ENCODE measurements around the gene AP1S2. TPM values are rescaled to one million over a fixed set of nuclear protein-coding genes. Genes with fewer than 3 reads are reported as not detected.
"Not testable (repeated sequence)": the region's sequence is repeated elsewhere in the genome, so short reads cannot be mapped to it uniquely, and the experiment has no call there.

The AP1S2 gene
- 105 and 151 TPM in 2 replicates for polyA plus RNA-seq (2014; cell fraction: cytosol; rRNA removed)
- 67.9 and 88.9 TPM in 2 replicates for polyA plus RNA-seq (2014; cell fraction: nucleus; rRNA removed)

DNA sequence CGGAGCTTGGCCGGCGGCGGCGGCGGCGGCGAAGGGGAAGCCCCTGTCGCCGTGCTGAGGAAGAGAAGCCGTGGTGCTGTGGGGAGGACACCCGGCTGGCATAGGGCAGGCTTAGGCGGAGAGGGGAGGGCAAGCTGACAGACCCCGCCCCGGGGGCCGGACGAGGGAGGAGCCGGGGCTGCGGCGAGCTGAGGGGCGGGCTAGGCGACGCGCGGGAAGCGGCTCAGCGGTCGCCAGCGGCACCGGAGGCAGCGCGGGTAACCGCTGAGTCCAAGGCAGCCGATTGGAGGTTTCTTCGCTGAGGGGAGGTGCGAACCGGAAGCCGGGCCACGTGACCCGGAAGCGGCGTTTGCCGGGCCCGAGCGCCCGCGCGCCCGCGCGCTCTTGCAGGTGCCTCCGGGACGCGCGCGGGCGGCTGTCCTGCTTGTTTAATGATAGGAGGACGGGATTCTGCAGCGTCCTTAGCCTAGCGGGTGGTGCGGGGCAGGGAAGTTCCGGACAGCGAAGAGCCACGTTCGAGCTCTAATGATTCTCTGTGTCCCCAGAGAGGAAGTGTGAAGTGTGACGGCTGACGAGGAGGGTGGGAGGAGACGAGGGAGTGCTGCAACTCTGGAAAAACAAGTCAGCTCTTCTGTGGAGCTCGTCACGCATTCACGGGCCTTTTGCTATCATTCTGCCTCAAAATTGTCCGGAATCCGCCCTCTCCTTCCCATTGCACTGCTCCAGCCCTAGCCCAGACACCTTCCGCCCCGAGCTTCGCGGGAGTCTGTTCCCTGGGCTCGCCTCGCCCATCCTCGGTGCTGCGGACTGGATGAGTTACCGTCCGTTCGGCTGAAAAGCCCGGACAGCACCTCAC is at the start of gene AP1S2:
TSS of gene AP1S2 (minus strand) at position 102 of the 856 bp plus-strand sequence. CDS start 2,289 bp downstream, outside the sequence.
- peak; percentile 92 for DNase-seq (ENCODE audit: low spot score)

- DNase-seq (ENCODE audit: low spot score): peak; percentile 42
Observed at GRCh38 chrX:15903186-15903681, 48.6 kb upstream of the AP1S2 start.

DNA sequence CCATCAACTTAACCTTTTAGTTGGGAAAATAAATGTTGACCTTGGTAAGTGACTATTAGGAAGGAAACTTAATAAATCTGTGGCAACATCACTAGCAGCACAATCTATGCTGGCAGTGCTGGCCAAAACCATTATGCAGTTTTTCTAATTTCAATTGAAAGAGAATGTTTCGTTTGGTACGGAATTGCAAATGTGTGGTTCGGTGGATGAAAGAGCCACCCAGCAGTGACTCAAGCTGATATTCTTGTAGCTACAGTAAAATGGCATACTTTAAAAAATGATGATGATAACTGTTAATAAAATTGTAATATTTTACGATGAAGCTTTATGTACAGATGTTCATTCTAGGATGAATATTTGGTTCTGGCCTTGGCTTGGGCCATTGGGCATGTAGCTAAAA is 40.7 kb upstream of the AP1S2 start:
- DNase-seq (ENCODE audit: low spot score): no peak

GRCh38 chrX:15894724-15895123 is 40.1 kb upstream of the AP1S2 start:
- no peak for DNase-seq (ENCODE audit: low spot score)

GRCh38 chrX:15890463-15890862 is 35.9 kb upstream of the AP1S2 start:
- no peak for DNase-seq (ENCODE audit: low spot score)

GRCh38 chrX:15888062-15888461 is 33.4 kb upstream of the AP1S2 start:
- DNase-seq (ENCODE audit: low spot score): no peak

DNA sequence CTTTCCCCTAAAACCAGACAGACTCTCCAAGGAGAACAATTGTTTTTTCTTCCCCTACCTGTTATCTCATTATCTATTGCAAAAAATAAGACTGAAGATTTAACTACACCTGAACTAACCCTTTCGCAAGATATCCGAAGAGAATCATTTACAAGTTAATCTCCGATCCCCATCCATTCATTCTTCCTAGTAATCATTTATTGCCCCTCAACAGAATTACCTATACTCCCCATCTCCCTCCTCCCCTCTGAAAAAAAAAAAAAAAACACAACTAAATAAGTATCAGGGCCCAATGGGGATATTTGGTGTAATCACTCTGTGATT is 28.9 kb upstream of the AP1S2 start:
- no peak for DNase-seq (ENCODE audit: low spot score)

- DNase-seq (ENCODE audit: low spot score): no peak
Observed at GRCh38 chrX:15882704-15883539, 28.3 kb upstream of the AP1S2 start.

- no peak for DNase-seq (ENCODE audit: low spot score)
Observed at GRCh38 chrX:15881381-15881897, 26.8 kb upstream of the AP1S2 start.

DNA sequence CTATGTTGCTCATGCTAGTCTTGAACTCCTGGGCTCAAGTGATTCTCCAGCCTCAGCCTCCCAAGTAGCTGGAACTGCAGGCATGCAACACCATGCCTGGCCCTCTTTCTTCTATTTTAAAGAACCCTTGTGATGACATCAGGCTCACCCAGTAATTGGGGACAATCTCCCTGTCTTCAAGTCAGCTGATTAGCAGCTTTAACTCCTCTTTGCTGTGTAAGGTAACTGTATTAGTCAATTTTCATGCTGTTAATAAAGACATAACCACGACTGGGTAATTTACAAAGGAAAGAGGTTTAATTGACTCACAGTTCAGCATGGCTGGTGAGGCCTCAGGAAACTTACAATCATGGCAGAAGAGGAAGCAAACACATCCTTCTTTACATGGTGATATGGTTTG is 23.3 kb upstream of the AP1S2 start:
- DNase-seq (ENCODE audit: low spot score): not testable (repeated sequence)

- DNase-seq (ENCODE audit: low spot score): no peak
Observed at GRCh38 chrX:15877380-15877779, 22.8 kb upstream of the AP1S2 start.

GRCh38 chrX:15874672-15875071 is 20.1 kb upstream of the AP1S2 start:
- DNase-seq (ENCODE audit: low spot score): no peak

GRCh38 chrX:15873566-15873965 is 19.0 kb upstream of the AP1S2 start:
- DNase-seq (ENCODE audit: low spot score): no peak

DNA sequence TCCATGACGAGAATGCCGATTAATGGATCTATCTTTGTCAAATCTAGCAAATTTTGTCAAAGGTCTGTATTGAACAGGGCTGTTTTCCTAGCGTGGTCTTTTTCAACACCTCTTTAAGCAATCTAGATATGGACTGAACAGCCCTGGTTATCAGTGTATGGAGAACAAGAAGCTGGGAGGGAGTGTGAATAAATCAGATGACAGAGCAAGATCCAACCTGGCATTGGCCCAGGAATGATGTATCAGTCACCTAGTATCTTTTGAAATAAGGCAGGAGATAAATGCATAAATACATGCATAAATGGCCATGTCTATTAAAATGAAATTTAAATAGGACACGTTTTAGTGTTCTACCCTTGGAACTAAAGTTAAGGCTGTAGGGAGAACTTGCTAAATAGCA is 15.7 kb upstream of the AP1S2 start:
- DNase-seq (ENCODE audit: low spot score): no peak

DNA sequence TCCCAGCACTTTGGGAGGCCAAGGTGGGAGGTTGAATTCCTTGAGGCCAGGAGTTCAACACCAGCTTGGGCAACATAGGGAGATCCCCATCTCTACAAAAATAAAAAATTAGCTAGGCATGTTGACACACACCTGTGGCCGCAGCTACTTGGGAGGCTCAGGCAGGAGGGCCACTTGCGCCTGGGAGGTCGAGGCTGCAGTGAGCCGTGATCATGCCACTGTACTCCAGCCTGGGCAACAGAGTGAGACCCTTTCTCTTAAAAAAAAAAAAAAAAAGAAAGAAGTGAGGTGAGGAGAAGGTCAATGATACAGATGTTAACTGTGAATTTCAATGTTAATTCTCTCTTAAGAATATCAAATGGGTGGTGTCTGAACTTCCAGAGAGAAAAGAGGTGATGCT is 15.1 kb upstream of the AP1S2 start:
- no peak for DNase-seq (ENCODE audit: low spot score)

DNA sequence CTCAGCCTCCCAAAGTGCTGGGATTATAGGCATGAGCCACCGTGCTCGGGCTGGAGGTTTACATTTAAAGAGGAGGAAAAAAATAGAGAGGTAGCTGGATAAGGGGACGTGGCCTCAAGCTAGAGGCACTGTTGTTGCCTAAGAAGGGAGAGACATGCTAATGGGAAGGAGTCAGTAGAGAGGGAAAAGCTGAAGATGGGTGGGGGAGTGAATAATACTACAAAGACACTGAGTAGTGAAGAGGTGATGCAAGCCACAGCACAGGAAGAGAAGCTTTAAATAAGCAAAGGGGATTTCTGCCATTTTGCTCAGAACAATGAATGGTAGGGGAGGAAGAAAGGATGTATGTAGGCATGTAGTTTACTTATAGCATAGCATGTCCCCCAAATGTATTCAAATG is 11.5 kb upstream of the AP1S2 start:
- DNase-seq (ENCODE audit: low spot score): no peak

GRCh38 chrX:15864629-15865028 is 10.0 kb upstream of the AP1S2 start:
- DNase-seq (ENCODE audit: low spot score): no peak

GRCh38 chrX:15864023-15864422 is 9.4 kb upstream of the AP1S2 start:
- DNase-seq (ENCODE audit: low spot score): no peak

- no peak for DNase-seq (ENCODE audit: low spot score)
Observed at GRCh38 chrX:15860921-15861320, 6.3 kb upstream of the AP1S2 start.

GRCh38 chrX:15858051-15858450 is 3.4 kb upstream of the AP1S2 start:
- no peak for DNase-seq (ENCODE audit: low spot score)

GRCh38 chrX:15856636-15857035 is 2.0 kb upstream of the AP1S2 start:
- DNase-seq (ENCODE audit: low spot score): no peak

- no peak for DNase-seq (ENCODE audit: low spot score)
Observed at GRCh38 chrX:15856222-15856587, 1.6 kb upstream of the AP1S2 start.
